CD4-positive, CD25-positive, alpha-beta regulatory T cell (primary cell): ENCODE results near the gene STYXL2. TPM values are rescaled to one million over a fixed set of nuclear protein-coding genes. Genes with fewer than 3 reads are reported as not detected.

Source experiments
- ATAC-seq, 2 donors: fragments of 150-1000 bp; cut with Tn5 transposase; one replicate each; pipeline ENCODE4 v1.10.0; 2021; ENCODE audit warnings: low read depth in 2 of 2, moderate number of reproducible peaks in 2 of 2, moderate library complexity in 1 of 2
- DNase-seq, 3 donors: peaks; one replicate each; pipeline versions ENCODE4 v3.0.0 to v3.0.0-alpha.2; 2012 to 2022; ENCODE audit warnings: mixed read lengths in 1 of 3
- H3K27ac ChIP-seq: one replicate; pipeline ENCODE4 v1.7.0; 2013; ENCODE audit warnings: mild to moderate bottlenecking, low read length; ENCODE audit not compliant: insufficient read depth, poor library complexity, severe bottlenecking
- H3K27me3 ChIP-seq: one replicate; pipeline ENCODE4 v1.7.0; 2013; ENCODE audit warnings: low read length; ENCODE audit not compliant: control insufficient read depth, insufficient read depth
- H3K36me3 ChIP-seq: one replicate; pipeline ENCODE4 v1.7.0; 2013; ENCODE audit warnings: mild to moderate bottlenecking, low read length, moderate library complexity; ENCODE audit not compliant: control insufficient read depth, insufficient read depth
- H3K4me1 ChIP-seq: 2 replicates; pipeline ENCODE4 v1.7.0; 2013; ENCODE audit warnings: mild to moderate bottlenecking, low read length; ENCODE audit not compliant: insufficient read depth, control insufficient read depth, poor library complexity, severe bottlenecking
- H3K4me3 ChIP-seq: one replicate; pipeline ENCODE4 v1.7.0; 2013; ENCODE audit warnings: low read depth, mild to moderate bottlenecking, low read length, moderate library complexity
- H3K9me3 ChIP-seq, 2 experiments: 1 replicate in 1 of 2; 2 replicates in 1 of 2; pipeline ENCODE4 v1.7.0; 2013; ENCODE audit warnings: low read length in 2 of 2, mild to moderate bottlenecking in 1 of 2, moderate library complexity in 1 of 2; ENCODE audit not compliant: control insufficient read depth in 2 of 2
- H3K27ac Mint-ChIP-seq, 3 donors: one replicate each; pipeline ENCODE4 v1.8.0; 2020 to 2022; ENCODE audit warnings: mild to moderate bottlenecking in 3 of 3, mixed read lengths in 3 of 3, moderate library complexity in 2 of 3
- H3K27me3 Mint-ChIP-seq: one replicate; pipeline ENCODE4 v1.8.0; 2022; ENCODE audit warnings: mild to moderate bottlenecking, mixed read lengths
- H3K36me3 Mint-ChIP-seq: one replicate; pipeline ENCODE4 v1.8.0; 2020; ENCODE audit warnings: mixed read lengths
- H3K4me1 Mint-ChIP-seq, 4 donors: one replicate each; pipeline ENCODE4 v1.8.0; 2020 to 2022; ENCODE audit warnings: mixed read lengths in 4 of 4, mild to moderate bottlenecking in 1 of 4
- H3K4me3 Mint-ChIP-seq, 4 donors: one replicate each; pipeline ENCODE4 v1.8.0; 2020 to 2022; ENCODE audit warnings: mild to moderate bottlenecking in 4 of 4, mixed read lengths in 4 of 4, moderate library complexity in 3 of 4
- H3K9me3 Mint-ChIP-seq, 7 donors: one replicate each; pipeline ENCODE4 v1.8.0; 2020 to 2022; ENCODE audit warnings: mixed read lengths in 7 of 7, mild to moderate bottlenecking in 3 of 7, moderate library complexity in 2 of 7
- polyA plus RNA-seq, 4 donors: library from polyadenylated mRNA; unstranded; fragments of 300-500 nt; fragmentation: Illumina TruSeq; gene quantifications; one replicate each; pipeline ENCODE4 v1.2.3, GENCODE V29; 2021
- total RNA-seq: library from RNA; stranded (reverse); gene quantifications from one replicate; pipeline ENCODE4 v1.2.3, GENCODE V29; 2022

The STYXL2 gene
- total and polyA plus RNA-seq, 5 donors from 2014 or later = not detected

GRCh38 chr1:167127661-167128060 lies 33.8 kb downstream of the STYXL2 start:
- no peaks in the 10 kb centered on the region for H3K36me3 Mint-ChIP-seq
- Histone ChIP-seq H3K36me3 (no peaks in the 10 kb centered on the region), H3K4me3 (no peak overlapping the region), H3K9me3 (no peaks in the 10 kb centered on the region), H3K4me1 (no peaks in the 10 kb centered on the region), H3K27ac (no peak overlapping the region), H3K27me3 (peaks cover 13% of the 10 kb centered on the region)
- H3K4me3 Mint-ChIP-seq = no peak overlapping the region
- no peaks in the 10 kb centered on the region for H3K9me3 Mint-ChIP-seq
- ATAC-seq (no peak), DNase-seq (no peak)
- no peak overlapping the region for H3K27ac Mint-ChIP-seq
- H3K4me1 Mint-ChIP-seq = peaks cover 0 to 3% (median 0%) of the 10 kb centered on the region in 4 donors
- H3K27me3 Mint-ChIP-seq = peaks cover 38% of the 10 kb centered on the region

DNA sequence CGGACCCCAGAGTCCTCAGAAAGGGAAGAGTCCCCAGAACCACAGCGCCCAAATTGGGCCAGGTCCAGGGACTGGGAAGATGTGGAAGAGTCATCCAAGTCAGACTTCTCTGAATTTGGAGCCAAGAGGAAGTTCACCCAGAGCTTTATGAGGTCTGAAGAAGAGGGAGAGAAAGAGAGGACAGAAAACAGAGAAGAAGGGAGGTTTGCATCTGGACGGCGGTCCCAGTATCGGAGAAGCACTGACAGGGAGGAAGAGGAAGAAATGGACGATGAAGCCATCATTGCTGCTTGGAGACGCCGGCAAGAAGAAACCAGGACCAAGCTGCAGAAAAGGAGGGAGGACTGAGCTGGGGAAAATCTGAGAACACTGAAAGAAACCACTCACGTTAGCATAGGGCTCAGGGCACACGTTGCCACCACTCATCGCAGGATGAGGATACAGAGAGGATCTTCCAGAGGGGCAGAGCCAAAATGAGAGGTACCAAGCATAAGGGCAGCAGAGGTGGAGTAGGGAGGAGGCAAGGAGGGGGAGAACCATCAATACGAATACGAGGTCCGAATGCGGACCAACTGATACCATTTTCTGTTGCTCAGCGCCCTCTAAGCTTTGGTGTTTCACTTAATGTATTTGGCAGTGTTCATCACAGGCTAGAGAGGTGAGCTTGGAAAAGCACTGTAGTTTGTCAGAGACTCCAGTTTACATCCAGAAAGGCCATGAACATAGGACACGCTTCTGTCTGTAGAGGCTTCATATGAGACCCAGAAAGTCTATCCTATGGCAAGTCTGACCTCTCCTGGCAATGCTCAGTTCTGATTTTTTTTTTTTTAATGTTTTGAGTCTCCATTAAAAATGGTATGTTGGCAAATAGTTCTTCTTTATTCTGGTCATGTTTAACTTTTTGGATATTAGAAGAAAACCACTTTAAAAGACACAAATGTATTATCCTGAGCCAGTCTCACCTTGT lies 34.7 kb downstream of the STYXL2 start:
- Mint-ChIP-seq H3K27me3 (peaks cover 39% of the 10 kb centered on the region), H3K36me3 (no peaks in the 10 kb centered on the region), H3K27ac (peak overlapping the region in 2 of 3 donors; percentile 47 to 86), H3K4me1 (peaks cover 0 to 3% (median 0%) of the 10 kb centered on the region in 4 donors), H3K9me3 (no peaks in the 10 kb centered on the region), H3K4me3 (no peak overlapping the region)
- ATAC-seq (no peak), DNase-seq (peak in 1 of 3 donors; percentile 22)
- Histone ChIP-seq H3K9me3 (no peaks in the 10 kb centered on the region), H3K4me3 (no peak overlapping the region), H3K27me3 (peaks cover 17% of the 10 kb centered on the region), H3K36me3 (no peaks in the 10 kb centered on the region), H3K4me1 (no peaks in the 10 kb centered on the region), H3K27ac (no peak overlapping the region)

GRCh38 chr1:167130829-167131510 lies 37.1 kb downstream of the STYXL2 start:
- DNase-seq = no peak
- Mint-ChIP-seq H3K9me3 (peaks cover 0 to 3% (median 0%) of the 10 kb centered on the region in 7 donors), H3K4me3 (no peak overlapping the region), H3K27ac (no peak overlapping the region), H3K36me3 (no peaks in the 10 kb centered on the region), H3K27me3 (peaks cover 47% of the 10 kb centered on the region), H3K4me1 (no peaks in the 10 kb centered on the region)
- no peak overlapping the region for H3K4me3 ChIP-seq
- no peaks in the 10 kb centered on the region for H3K9me3 ChIP-seq
- no peaks in the 10 kb centered on the region for H3K36me3 ChIP-seq
- H3K27me3 ChIP-seq = peaks cover 26% of the 10 kb centered on the region
- no peaks in the 10 kb centered on the region for H3K4me1 ChIP-seq
- ATAC-seq = no peak
- H3K27ac ChIP-seq = no peak overlapping the region

DNA sequence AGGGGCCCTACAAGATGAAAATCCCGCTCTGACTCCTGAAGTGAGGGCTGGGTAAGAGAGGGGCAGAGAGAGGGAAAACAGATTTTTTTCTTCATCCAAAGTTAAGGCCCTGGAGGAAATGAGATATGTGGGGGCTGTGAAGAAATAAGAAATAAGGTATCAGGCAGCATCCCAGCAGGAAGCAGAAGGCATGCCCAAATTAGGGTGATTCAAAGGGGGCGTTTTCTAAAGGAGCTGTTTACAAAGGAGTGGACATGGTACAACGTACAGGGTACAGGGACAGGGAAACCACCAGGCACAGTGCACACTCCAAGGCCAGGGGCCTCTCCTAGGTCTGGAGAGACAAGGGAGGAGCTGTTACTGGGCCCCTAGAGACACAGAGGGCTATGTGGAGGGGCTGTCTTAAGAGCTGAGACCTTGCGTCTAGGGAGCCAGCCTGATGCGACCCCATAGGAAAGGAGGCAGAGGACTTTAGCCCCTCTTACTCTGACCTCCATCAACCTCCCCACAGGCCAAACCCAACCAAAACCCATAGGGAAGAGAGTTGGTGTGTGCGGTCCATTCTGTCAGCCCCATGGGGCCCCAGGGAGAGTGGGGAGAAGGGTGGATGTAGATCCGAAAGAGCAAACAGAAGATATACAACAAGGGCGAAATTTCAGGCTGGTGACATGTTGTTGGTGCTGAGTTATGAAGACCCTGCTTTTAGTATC lies 38.6 kb downstream of the STYXL2 start:
- Mint-ChIP-seq H3K27ac (no peak overlapping the region), H3K9me3 (peaks cover 0 to 3% (median 0%) of the 10 kb centered on the region in 7 donors), H3K4me1 (no peaks in the 10 kb centered on the region), H3K36me3 (no peaks in the 10 kb centered on the region), H3K4me3 (no peak overlapping the region), H3K27me3 (peaks cover 42% of the 10 kb centered on the region)
- H3K9me3 ChIP-seq = no peaks in the 10 kb centered on the region
- ATAC-seq = no peak
- no peak for DNase-seq
- H3K27me3 ChIP-seq = peaks cover 34% of the 10 kb centered on the region
- H3K27ac ChIP-seq = no peak overlapping the region
- no peaks in the 10 kb centered on the region for H3K4me1 ChIP-seq
- no peaks in the 10 kb centered on the region for H3K36me3 ChIP-seq
- no peak overlapping the region for H3K4me3 ChIP-seq

DNA sequence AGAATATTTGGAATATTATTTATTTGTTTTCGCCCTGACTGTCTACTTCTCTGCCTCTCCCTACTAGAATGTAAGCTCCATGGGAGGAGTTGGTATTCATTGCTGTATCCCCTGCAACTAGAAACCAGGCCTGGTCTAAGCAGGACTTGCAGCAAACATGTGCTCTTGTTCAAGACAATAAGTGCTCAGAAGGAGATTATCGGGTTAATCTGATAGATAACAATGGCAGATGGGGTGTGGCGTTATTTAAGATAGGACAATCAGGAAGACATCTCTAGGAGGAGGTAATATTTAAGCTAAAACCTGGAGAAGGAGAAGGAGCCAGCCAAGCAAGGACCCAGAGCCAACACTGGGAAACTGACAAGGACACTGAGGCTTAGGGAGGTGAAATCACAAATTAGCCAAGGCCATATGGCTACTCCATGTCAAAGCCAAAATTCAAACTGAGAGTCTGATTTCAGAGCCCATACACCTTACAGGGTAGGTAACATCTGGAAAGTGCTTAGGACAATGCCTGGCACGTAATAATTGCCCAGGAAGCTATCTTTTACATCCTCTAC lies 41.5 kb downstream of the STYXL2 start:
- Mint-ChIP-seq H3K9me3 (peaks cover 0 to 3% (median 0%) of the 10 kb centered on the region in 7 donors), H3K4me3 (no peak overlapping the region), H3K4me1 (no peaks in the 10 kb centered on the region), H3K36me3 (no peaks in the 10 kb centered on the region), H3K27me3 (peaks cover 39% of the 10 kb centered on the region), H3K27ac (peak overlapping the region in 1 of 3 donors; percentile 45)
- H3K27me3 ChIP-seq = peaks cover 32% of the 10 kb centered on the region
- no peak overlapping the region for H3K4me3 ChIP-seq
- ATAC-seq (no peak), DNase-seq (no peak)
- no peaks in the 10 kb centered on the region for H3K4me1 ChIP-seq
- H3K36me3 ChIP-seq = no peaks in the 10 kb centered on the region
- no peak overlapping the region for H3K27ac ChIP-seq
- no peaks in the 10 kb centered on the region for H3K9me3 ChIP-seq

- Histone ChIP-seq H3K27ac (no peak overlapping the region), H3K4me3 (no peak overlapping the region), H3K4me1 (no peaks in the 10 kb centered on the region), H3K9me3 (no peaks in the 10 kb centered on the region), H3K36me3 (no peaks in the 10 kb centered on the region), H3K27me3 (peaks cover 32% of the 10 kb centered on the region)
- H3K9me3 Mint-ChIP-seq = peaks cover 0 to 3% (median 0%) of the 10 kb centered on the region in 7 donors
- H3K4me1 Mint-ChIP-seq = no peaks in the 10 kb centered on the region
- DNase-seq = no peak
- no peak overlapping the region for H3K4me3 Mint-ChIP-seq
- no peaks in the 10 kb centered on the region for H3K36me3 Mint-ChIP-seq
- H3K27ac Mint-ChIP-seq = no peak overlapping the region
- peaks cover 39% of the 10 kb centered on the region for H3K27me3 Mint-ChIP-seq
- ATAC-seq = no peak
Observed at GRCh38 chr1:167136191-167136614, 42.3 kb downstream of the STYXL2 start.

GRCh38 chr1:167136806-167137205 lies 42.9 kb downstream of the STYXL2 start:
- no peak overlapping the region for H3K4me3 Mint-ChIP-seq

More at GRCh38 chr1:167136806-167137205, 42.9 kb downstream of the STYXL2 start:
- Histone ChIP-seq H3K36me3 (no peaks in the 10 kb centered on the region), H3K27me3 (peaks cover 32% of the 10 kb centered on the region), H3K9me3 (no peaks in the 10 kb centered on the region), H3K4me1 (no peaks in the 10 kb centered on the region), H3K27ac (no peak overlapping the region), H3K4me3 (no peak overlapping the region)
- DNase-seq (no peak), ATAC-seq (no peak)
- Mint-ChIP-seq H3K36me3 (no peaks in the 10 kb centered on the region), H3K27ac (no peak overlapping the region), H3K4me1 (no peaks in the 10 kb centered on the region), H3K9me3 (peaks cover 0 to 3% (median 0%) of the 10 kb centered on the region in 7 donors), H3K27me3 (peaks cover 43% of the 10 kb centered on the region)
